Nucleus accumbens (tissue), 56 donors: ENCODE measurements around the gene KCNH5.
"Not testable (repeated sequence)": the region's sequence is repeated elsewhere in the genome, so short reads cannot be mapped to it uniquely, and the experiment has no call there.

Experiments used
- DNase-seq, 56 donors: peaks; one replicate each; lab custom pipeline; 2025; lab: John Stamatoyannopoulos, UW

Gene KCNH5

DNA sequence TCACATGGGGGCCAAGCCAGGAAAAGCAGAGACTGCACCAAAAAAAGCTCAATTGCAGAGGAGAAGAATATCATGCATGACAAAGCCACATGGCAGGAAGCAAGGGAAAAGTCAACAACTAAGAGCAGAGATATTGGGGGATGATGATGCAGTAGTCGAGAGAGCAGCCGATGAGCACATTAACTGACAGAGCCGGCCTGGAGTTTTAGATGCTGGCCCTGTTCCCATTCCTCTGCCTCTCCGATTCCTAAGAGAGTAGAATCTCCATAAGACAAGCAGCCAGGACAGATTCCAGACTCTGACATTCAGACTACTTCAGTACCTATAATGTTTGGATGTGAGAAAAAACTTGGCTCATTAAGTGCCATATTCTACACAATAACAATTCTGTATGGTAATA, 155.9 kb downstream of the KCNH5 start:
- no peak for DNase-seq

DNA sequence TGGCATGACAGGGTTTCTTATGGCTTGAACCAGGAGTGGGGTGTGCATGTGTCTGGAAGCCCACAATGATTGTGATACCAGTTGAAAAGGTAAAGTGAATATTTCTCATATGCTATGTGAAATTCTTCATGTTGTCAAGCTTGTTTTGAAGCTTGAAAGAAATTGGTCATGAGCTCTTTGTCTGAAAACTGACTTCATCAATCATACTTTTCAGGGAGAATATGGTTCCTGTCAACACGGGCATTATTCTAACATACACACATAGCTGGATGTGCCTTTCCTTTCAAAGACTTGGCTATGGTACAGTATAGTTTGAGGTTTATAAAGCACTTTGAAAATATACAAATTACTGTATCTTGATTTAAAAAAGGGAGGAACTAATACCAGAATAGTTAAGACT, 158.8 kb downstream of the KCNH5 start:
- DNase-seq: no peak

GRCh38 chr14:62885451-62885850, 159.8 kb downstream of the KCNH5 start:
- DNase-seq: no peak

GRCh38 chr14:62882967-62883366, 162.3 kb downstream of the KCNH5 start:
- no peak for DNase-seq

- DNase-seq: no peak
Observed at GRCh38 chr14:62866376-62866775, 178.9 kb downstream of the KCNH5 start.

DNA sequence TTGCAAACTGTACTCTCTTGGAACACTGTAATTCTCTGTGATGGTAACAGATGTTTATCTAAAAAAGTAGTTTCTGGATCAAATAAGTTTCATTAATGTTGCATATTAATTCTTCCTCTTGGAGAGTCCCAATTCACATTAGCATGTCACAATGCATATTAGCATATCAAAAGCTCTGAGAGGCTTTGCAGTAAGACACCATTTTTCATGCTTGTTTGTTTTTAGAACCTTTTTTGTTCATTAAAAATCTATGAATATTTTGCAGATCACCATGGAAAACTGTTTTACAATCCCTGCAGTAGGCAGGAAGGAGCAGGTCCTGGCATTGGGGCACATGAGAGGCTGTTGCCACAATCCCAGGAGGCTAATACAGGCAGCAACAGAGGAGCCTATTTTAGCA, 180.7 kb downstream of the KCNH5 start:
- DNase-seq: no peak

- not testable (repeated sequence) for DNase-seq
Observed at GRCh38 chr14:62858011-62858410, 187.2 kb downstream of the KCNH5 start.

GRCh38 chr14:62854951-62855350, 190.3 kb downstream of the KCNH5 start:
- no peak for DNase-seq

DNA sequence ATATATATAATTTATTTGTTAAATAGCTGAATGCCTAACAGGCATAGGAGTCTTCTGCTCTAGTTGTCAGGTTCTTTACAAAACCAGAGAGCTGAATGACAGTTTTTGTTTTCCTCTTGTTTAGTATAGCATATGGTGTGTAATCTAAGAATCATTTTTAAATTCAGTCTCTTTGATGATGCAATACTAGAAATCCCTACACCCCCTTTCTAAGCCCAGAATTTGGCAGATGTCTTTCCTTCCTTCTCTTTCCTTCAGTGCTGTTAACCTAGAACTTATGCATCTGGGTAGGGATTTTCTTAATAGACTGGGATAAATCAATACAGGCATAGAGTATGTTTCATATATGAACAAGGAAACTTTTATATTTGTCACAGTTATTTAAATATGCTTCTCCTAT, 198.1 kb downstream of the KCNH5 start:
- DNase-seq: no peak

DNA sequence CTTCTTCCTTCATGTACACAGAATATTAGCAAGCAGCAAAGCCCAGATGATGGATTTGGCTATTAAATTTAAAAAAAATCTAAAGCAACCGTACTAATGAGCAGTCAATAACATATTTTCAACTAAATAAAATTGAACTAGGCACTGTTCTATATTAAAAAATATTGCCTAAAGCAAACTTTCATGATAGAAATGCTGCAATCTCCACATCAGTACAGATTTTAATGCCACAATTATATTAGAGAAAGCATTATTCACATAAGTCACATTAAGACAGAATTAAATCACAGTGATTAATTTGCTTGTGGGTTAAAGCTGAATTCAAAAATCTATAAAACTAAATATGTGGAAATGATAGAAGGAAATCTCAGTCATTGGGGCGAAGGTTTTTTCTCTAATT, 200.7 kb downstream of the KCNH5 start:
- no peak for DNase-seq

DNA sequence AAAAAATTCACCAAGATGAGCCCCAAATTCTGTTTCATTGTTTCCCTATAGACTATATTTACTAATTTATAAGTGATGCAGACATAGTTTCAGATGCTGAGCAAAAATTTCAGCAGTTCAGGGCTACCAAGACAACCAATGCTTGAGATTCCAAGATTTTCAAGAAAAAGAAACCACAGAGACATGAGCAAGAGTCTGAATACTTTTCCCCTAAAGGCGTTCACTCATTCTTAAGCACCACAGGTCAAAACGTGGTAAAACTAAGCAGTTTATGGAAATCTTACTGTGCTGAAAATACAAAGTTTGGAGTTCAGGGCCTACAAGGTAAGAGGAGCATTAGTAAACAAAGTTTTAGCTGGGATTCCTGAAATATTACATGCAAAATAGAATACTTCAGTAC, 221.2 kb downstream of the KCNH5 start:
- no peak for DNase-seq

DNA sequence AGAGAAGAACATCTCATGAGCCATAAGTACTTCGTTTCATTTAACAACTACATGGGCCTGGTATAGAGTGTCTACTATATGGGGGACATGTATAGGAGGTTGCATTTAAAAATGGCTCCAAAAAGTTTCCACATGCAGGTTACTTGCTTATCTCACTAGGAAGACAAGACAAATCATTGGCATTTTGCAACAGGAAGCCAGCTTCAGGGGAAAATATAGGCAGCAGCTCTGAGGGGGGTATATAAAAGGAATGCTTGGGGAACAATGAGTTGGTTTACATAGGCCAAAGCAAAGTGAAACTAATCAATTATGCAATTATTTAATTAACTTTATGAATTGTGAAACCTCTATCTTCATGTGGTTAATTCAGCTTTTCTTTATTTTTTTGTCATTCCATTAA, 225.3 kb downstream of the KCNH5 start:
- no peak for DNase-seq

GRCh38 chr14:62807636-62808035, 237.6 kb downstream of the KCNH5 start:
- DNase-seq: no peak

DNA sequence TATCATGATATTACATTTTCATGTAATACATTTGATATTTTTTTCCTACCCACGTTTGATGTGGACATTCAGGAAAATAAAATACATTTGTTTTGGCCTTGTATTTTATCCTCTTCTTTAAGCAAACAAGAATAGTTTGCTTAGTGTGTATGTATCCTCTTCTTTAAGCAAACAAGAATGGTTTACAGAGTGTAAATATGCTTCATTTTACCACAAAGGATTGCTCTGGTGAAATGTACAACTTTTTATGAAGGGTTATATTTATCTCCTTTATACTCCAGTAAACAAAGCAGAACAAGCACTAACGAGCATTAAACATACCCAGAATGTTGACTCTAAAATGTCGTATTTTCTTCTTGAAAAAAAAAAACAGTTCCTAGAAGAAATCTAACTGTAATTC, 244.7 kb downstream of the KCNH5 start:
- DNase-seq: no peak

GRCh38 chr14:62796431-62796830, 248.8 kb downstream of the KCNH5 start:
- DNase-seq: no peak

- no peak for DNase-seq
Observed at GRCh38 chr14:62792578-62792977, 252.7 kb downstream of the KCNH5 start.

GRCh38 chr14:62781328-62781727, 263.9 kb downstream of the KCNH5 start:
- not testable (repeated sequence) for DNase-seq

DNA sequence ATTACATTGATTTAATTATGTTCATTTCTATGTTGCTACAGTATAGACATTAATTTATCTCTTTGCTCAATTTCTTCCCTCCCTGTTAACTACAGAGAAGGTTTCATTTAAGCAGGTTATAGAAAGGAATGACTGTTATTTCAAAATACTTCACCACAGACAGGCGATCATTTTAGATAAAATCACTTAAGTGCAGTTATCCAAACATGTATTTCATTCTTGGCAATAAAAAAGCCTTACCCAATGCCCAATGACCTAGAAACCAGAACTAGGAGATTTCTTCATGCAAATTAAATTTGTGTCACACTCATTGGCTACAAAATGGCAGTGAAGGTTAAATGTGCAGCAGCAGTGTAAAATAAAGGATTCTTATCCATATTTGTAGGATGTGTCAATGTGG, 266.4 kb downstream of the KCNH5 start:
- no peak for DNase-seq

DNA sequence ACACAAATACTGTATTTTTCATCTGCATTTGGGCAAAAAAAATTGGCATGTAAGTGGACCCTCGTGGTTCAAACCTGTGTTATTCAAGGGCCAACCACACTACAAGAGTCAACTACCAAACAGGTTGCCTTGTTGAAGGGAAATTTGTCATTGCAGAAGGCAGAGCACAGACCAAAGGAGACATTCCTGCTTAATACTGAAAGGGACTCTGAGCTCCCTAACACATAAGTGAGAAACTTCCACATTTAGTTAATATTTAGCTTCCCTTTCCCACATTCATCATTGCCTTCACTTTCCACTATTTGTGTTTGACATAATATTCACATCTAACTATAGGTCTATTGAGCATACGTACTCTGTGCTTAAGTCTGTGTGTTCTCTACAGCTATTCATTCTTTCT, 266.9 kb downstream of the KCNH5 start:
- DNase-seq: no peak

- no peak for DNase-seq
Observed at GRCh38 chr14:62777510-62777909, 267.7 kb downstream of the KCNH5 start.

DNA sequence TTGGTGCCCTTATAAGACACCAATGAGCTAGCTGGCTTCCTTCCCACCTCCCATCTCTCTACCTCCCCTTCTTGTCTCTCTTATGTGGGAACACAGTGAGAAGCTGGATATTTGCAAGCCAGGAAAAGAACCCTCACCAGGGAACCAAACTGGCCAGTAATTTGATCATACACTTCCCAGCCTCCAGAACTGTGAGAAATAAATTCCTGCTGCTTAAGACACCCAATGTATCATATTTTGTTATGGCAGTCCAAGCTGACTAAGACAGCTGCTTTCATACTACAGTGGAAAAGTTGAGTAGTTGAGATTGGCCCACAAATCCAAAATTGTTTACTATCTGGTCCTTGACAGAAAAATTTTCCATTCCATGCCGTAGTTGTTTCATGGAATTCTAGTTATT, 269.0 kb downstream of the KCNH5 start:
- DNase-seq: no peak

- no peak for DNase-seq
Observed at GRCh38 chr14:62768753-62769152, 276.5 kb downstream of the KCNH5 start.

DNA sequence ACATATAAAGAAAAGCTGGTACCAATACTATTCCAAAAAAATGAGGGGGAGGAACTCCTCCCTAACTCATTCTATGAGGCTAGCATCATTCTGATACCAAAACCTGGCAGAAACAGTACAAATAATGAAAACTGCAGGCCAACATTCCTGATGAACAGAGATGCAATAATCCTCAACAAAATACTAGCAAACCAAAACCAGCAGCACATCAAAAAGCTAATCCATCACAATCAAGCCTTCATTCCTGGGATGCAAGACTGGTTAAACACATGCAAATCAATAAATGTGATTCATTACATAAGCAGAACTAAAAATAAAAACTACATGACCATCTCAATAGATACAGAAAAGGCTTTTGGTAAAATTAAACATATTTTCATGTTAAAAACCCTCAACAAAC, 281.3 kb downstream of the KCNH5 start:
- DNase-seq: no peak

- no peak for DNase-seq
Observed at GRCh38 chr14:62759796-62760195, 285.5 kb downstream of the KCNH5 start.
